ENCODE measurements around the gene TADA2B.

The TADA2B gene

GRCh38 chr4:7067452-7068278, 24.5 kb downstream of the TADA2B start, which contains the start of gene GRPEL1:
Gene GRPEL1, minus strand, starts transcription at chr4:7068064. Its CDS starts 32 bp downstream, at chr4:7068032.
- TF ChIP-seq, protein P1, sequence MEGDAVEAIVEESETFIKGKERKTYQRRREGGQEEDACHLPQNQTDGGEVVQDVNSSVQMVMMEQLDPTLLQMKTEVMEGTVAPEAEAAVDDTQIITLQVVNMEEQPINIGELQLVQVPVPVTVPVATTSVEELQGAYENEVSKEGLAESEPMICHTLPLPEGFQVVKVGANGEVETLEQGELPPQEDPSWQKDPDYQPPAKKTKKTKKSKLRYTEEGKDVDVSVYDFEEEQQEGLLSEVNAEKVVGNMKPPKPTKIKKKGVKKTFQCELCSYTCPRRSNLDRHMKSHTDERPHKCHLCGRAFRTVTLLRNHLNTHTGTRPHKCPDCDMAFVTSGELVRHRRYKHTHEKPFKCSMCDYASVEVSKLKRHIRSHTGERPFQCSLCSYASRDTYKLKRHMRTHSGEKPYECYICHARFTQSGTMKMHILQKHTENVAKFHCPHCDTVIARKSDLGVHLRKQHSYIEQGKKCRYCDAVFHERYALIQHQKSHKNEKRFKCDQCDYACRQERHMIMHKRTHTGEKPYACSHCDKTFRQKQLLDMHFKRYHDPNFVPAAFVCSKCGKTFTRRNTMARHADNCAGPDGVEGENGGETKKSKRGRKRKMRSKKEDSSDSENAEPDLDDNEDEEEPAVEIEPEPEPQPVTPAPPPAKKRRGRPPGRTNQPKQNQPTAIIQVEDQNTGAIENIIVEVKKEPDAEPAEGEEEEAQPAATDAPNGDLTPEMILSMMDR (IDR thresholded peaks at IDR 0.05; ENCODE audit: low read depth, low read length), result no peak

DNA sequence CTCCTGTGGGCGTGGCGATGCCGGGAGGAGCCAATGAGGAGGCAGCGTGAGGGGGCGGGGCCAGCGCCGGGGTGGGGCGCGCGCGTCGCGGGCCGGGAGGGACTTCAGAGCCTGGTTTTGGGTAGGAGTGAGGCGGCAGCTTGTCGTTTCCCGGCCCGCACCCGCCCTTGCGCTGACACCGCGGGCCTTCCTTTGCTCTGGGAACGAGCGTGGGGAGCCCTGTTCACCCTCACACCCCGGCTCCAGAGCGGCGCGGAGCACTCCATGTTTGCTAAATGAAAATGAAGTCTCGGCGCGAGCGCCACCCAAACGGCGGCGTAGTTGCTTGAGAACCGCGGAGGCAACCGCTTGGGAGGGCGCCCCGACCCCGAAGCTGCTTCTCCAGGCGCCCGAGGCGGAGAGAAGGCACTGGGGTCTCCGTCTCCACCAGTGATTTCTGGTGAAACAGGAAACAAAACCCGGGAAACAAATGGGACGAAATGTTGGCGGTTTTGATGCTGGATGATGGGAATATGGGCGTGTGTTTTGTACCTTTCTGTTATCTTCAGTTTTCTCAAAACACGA, 25.2 kb downstream of the TADA2B start:
- no peak for DNase-seq (ENCODE audit: low read depth in 2 of 2)
- TF ChIP-seq, protein P1 (IDR thresholded peaks at IDR 0.05; ENCODE audit: low read depth, low read length), result no peak
- H3K4me3 ChIP-seq (replicated peaks in 1 of 2; ENCODE audit: low read depth in 2 of 2, low read length in 2 of 2), result peak overlapping the region; percentile 67 to 88

More at GRCh38 chr4:7067452-7068278, 24.5 kb downstream of the TADA2B start, which contains the start of gene GRPEL1:
- H3K4me3 ChIP-seq (replicated peaks in 1 of 2; ENCODE audit: low read depth in 2 of 2, low read length in 2 of 2), result peak within 1 kb of the TSS; percentile 70 to 88
- peak; percentile 99 to 100 for DNase-seq (ENCODE audit: low read depth in 2 of 2)

DNA sequence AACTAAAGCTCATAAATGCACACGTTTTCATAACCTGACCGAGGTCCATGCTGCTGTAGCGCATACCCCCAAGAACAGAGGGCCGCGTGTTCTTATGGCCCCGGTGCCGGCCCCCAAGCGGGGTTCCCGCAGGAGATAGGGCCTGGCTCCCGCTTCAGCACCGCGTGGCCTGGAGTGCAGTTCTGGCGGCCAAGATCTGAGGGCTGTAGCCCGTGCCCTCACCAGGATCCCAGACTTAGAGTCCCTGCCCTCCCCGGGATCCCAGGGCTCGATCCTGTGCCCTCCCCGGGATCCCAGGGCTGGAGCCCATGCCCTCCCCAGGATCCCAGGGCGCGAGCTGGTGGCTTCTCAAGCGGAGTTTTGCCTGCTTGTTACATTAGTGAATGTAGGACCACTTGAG, 25.7 kb downstream of the TADA2B start:
- DNase-seq (ENCODE audit: low read depth in 2 of 2), result peak in 1 of 2 donors; percentile 19
- TF ChIP-seq, protein P1 (IDR thresholded peaks at IDR 0.05; ENCODE audit: low read depth, low read length), result no peak
- peak overlapping the region; percentile 67 to 88 for H3K4me3 ChIP-seq (replicated peaks in 1 of 2; ENCODE audit: low read depth in 2 of 2, low read length in 2 of 2)

- no peak overlapping the region for H3K4me3 ChIP-seq (replicated peaks in 1 of 2; ENCODE audit: low read depth in 2 of 2, low read length in 2 of 2)
- peak; percentile 73 to 75 for DNase-seq (ENCODE audit: low read depth in 2 of 2)
- TF ChIP-seq, protein P1 (IDR thresholded peaks at IDR 0.05; ENCODE audit: low read depth, low read length), result peak; percentile 99
Observed at GRCh38 chr4:7070729-7071511, 27.7 kb downstream of the TADA2B start.

GRCh38 chr4:7073059-7073458, 29.9 kb downstream of the TADA2B start:
- DNase-seq (ENCODE audit: low read depth in 2 of 2), result no peak
- TF ChIP-seq, protein P1 (IDR thresholded peaks at IDR 0.05; ENCODE audit: low read depth, low read length), result no peak
- H3K4me3 ChIP-seq (replicated peaks in 1 of 2; ENCODE audit: low read depth in 2 of 2, low read length in 2 of 2), result no peak overlapping the region

- peak; percentile 51 to 62 for DNase-seq (ENCODE audit: low read depth in 2 of 2)
- TF ChIP-seq, protein P1 (IDR thresholded peaks at IDR 0.05; ENCODE audit: low read depth, low read length), result no peak
- H3K4me3 ChIP-seq (replicated peaks in 1 of 2; ENCODE audit: low read depth in 2 of 2, low read length in 2 of 2), result no peak overlapping the region
Observed at GRCh38 chr4:7073526-7074390, 30.6 kb downstream of the TADA2B start.
